ENCODE measurements around the gene TTLL6. TPM values are rescaled to one million over a fixed set of nuclear protein-coding genes. Genes with fewer than 3 reads are reported as not detected.

Gene TTLL6
- total and polyA plus RNA-seq, 2 of the 4 experiments (the other 2 are of a cell fraction): not detected

DNA sequence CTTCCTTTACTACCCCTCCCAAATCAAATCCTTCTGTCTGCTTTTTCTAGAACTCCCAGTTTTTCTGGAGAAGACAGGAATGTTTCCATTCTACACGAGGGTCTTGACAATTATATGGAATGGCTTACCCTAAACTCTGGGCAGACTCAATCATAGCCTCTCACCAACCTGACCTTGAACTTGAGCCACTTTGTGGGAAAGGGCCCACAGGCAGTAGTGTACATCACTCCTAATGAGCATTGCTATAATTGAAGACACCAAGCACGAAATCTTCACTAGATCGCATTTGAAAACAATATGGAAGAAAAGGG, 86.8 kb downstream of the TTLL6 start:
- ChIA-PET POLR2A (ENCODE audit: unreplicated experiment) (no interaction called here), CTCF (no interaction called here)
- Histone ChIP-seq H2BK5ac (ENCODE audit: low read depth, low read length, poor library complexity, severe bottlenecking) (no peak overlapping the region), H3K79me1 (ENCODE audit: low read depth in 1 of 2, low read length in 2 of 2) (no peaks in the 10 kb centered on the region), H3K9ac (ENCODE audit: low read depth, low read length) (no peak overlapping the region), H3K36me3 (ENCODE audit: control insufficient read depth, insufficient read depth, low read length) (no peaks in the 10 kb centered on the region), H4K5ac (ENCODE audit: low read depth, low read length) (no peak overlapping the region), H2AK9ac (replicated peaks; ENCODE audit: low read depth, low read length, poor library complexity) (no peak overlapping the region), H3K23ac (ENCODE audit: low read depth, low read length) (no peak overlapping the region), H3K27ac (ENCODE audit: insufficient read depth, low read length) (no peak overlapping the region), H3K4me3 (ENCODE audit: insufficient read depth, low read depth, low read length) (no peak overlapping the region), H4K8ac (ENCODE audit: low read depth in 2 of 2, low read length in 2 of 2) (no peak overlapping the region), H3K18ac (ENCODE audit: low read depth, low read length) (no peak overlapping the region), H3K27me3 (ENCODE audit: control insufficient read depth, insufficient read depth, low read length) (peaks cover 96% of the 10 kb centered on the region), H3K14ac (replicated peaks; ENCODE audit: low read depth, low read length) (no peak overlapping the region), H2BK15ac (ENCODE audit: low read depth, low read length) (no peak overlapping the region), H3K56ac (ENCODE audit: extremely low read depth, insufficient read depth, low read length) (no peak overlapping the region), H2AK5ac (ENCODE audit: low read depth, low read length) (no peak overlapping the region), H4K91ac (ENCODE audit: insufficient read depth, low read depth, low read length) (no peak overlapping the region), H4K20me1 (ENCODE audit: insufficient read depth, low read length) (0 out of 2 replicates have a peak, but pooled peaks cover 14% of the 10 kb centered on the region), H3K4ac (ENCODE audit: low read depth, low read length) (no peak overlapping the region), H2BK20ac (ENCODE audit: low read depth, low read length) (no peak overlapping the region), H3K9me1 (ENCODE audit: insufficient read depth, low read length) (no peaks in the 10 kb centered on the region), H2AFZ (replicated peaks; ENCODE audit: low read length, poor library complexity) (no peak overlapping the region), H3K4me2 (ENCODE audit: low read depth, low read length) (no peak overlapping the region), H3K4me1 (ENCODE audit: control insufficient read depth, insufficient read depth, low read length) (no peaks in the 10 kb centered on the region), H3K9me3 (ENCODE audit: control insufficient read depth, insufficient read depth, low read length) (peaks cover 6% of the 10 kb centered on the region; the same call in 1 of the 2 replicates), H2BK120ac (ENCODE audit: low read depth, low read length) (no peak overlapping the region)
- no CpG with 5 or more reads among the region's 3 CpGs for WGBS, 2 experiments (ENCODE audit: extremely low coverage in 2 of 2, insufficient read length in 1 of 2)
- no TSS peak for BruUV-seq (replicated peaks)
- no peak for TF ChIP-seq SMC3 (IDR thresholded peaks at IDR 0.05; ENCODE audit: low read depth, low read length)
- TF ChIP-seq NFE2L2 (IDR thresholded peaks at IDR 0.05; ENCODE audit: low read depth, low read length): no peak
- no peak for TF ChIP-seq BHLHE40 (IDR thresholded peaks at IDR 0.05; ENCODE audit: low read depth, low read length)
- TF ChIP-seq FOS (IDR thresholded peaks at IDR 0.05; ENCODE audit: low read depth, low read length): no peak
- no peak for TF ChIP-seq RCOR1 (IDR thresholded peaks at IDR 0.05; ENCODE audit: insufficient replicate concordance, low read length)
- TF ChIP-seq MAZ (IDR thresholded peaks at IDR 0.05; ENCODE audit: borderline replicate concordance, low read depth, low read length): no peak
- no peak for TF ChIP-seq MXI1 (IDR thresholded peaks at IDR 0.05; ENCODE audit: borderline replicate concordance, low read depth, low read length)
- TF ChIP-seq RFX5 (IDR thresholded peaks at IDR 0.05; ENCODE audit: low read depth, low read length): no peak
- TF ChIP-seq, protein P1, sequence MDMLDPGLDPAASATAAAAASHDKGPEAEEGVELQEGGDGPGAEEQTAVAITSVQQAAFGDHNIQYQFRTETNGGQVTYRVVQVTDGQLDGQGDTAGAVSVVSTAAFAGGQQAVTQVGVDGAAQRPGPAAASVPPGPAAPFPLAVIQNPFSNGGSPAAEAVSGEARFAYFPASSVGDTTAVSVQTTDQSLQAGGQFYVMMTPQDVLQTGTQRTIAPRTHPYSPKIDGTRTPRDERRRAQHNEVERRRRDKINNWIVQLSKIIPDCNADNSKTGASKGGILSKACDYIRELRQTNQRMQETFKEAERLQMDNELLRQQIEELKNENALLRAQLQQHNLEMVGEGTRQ (IDR thresholded peaks at IDR 0.05; ENCODE audit: low read depth, low read length): no peak
- no peak for TF ChIP-seq RAD21 (IDR thresholded peaks at IDR 0.05; ENCODE audit: low read length)
- TF ChIP-seq MAFK (IDR thresholded peaks at IDR 0.05; ENCODE audit: low read depth, low read length): no peak
- dilution Hi-C loops (cut with HindIII; ENCODE audit: low sequenced_read_pairs, unreplicated experiment): no loop called here
- in situ Hi-C loops (cut with MboI; ENCODE audit: low sequenced_read_pairs): loop anchor here (10.0 kb wide), 1 partner anchor 55 kb away; no protein-coding TSS in a partner anchor
- DNase-seq: no peak
- ATAC-seq (ENCODE audit: low read depth): no peak
- intact Hi-C loops (cut with micrococcal nuclease): no loop called here
